NCI-H2107 (cell line): ENCODE results near the gene WDR45.

ENCODE experiments used
- DNase-seq: peaks from one replicate; lab custom pipeline; 2025; lab: John Stamatoyannopoulos, UW

Gene WDR45

GRCh38 chrX:49043220-49043986, 36.3 kb downstream of the WDR45 start, which contains the start of gene TFE3:
TSS of gene TFE3 (minus strand) at chrX:49043357. CDS start at chrX:49043226, 131 bp downstream.
- peak; percentile 97 for DNase-seq

GRCh38 chrX:49042581-49043219, 37.0 kb downstream of the WDR45 start:
- no peak for DNase-seq

- DNase-seq = no peak
Measured at GRCh38 chrX:49041744-49042580, 37.7 kb downstream of the WDR45 start.

DNA sequence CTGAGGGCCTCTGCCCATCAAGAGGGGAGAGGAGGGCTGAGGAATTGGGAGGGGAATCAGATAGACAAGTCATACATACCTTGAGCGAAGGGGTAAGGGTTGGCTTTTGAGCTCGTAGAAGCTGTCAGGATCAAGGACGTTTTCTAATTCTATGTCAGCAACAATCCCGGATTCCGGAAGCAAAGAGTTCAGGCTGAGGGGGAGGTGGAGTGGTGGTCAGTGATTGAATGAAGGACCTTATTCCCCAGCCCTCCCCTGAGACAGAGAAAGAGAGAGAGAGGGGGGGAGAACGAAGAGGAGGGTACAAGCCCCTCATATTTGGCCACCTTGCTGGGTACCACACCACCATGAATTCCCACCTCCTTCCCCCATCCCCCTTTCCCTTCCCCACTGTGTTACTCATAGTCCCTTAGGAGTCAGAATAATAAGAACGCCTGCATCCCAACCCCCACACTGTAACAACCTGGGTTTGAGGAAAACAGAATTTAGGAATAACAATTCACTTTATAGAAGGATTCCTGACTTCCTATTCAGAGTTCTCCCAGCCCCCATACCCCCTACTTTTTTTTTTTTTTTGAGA, 39.2 kb downstream of the WDR45 start:
- DNase-seq = no peak

GRCh38 chrX:49039598-49040375, 39.9 kb downstream of the WDR45 start:
- peak; percentile 66 for DNase-seq

DNA sequence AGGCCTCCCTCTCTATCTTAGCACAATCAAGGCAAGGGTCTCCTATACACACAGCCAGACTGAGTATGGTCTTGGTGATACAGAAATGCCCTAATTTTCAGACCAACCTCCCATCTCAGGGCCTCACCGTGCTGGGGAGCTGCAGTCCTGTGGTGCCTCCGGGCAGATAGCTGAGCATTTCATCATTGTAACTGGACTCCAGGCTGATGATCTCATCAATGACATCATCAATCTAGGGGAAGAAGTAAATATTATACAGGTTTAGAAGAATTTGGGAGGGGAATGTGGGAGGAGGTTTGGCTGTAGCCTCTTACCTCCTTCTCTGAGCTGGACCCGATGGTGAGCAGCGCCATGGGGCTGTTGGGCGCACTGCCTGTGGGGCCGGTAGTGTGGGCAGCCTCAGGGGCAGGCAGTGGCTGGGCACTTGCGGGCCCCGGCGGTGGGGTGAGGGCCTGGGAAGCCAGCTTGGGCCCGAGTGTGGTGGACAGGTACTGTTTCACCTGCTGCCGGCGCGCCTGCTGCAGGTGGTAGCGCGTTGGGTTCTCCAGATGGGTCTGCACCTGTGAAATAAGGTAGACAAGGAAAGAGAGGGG, 41.7 kb downstream of the WDR45 start:
- DNase-seq = no peak

DNA sequence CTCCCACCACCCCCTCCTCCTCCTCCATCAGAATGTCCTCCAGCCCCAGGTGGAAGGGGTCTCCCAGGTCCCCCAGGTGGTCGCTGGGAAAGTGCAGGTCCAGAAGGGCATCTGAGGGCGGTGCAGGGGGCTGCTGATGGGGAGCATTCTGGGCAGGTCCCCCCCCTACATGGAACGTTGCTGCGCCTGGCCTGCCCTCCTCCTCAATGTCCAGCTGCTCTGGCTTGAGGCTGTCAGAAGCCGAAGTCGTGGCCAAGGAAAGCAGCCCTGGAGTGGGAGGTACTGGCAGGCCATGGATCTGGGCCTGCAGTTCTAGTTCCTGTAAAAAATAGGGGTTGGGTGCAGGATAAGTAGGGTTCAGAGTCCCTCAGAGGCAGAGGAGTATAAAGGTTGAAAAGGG, 49.4 kb downstream of the WDR45 start:
- DNase-seq = no peak

GRCh38 chrX:49029876-49030275, 49.8 kb downstream of the WDR45 start:
- DNase-seq = no peak
